GM23338 (cell line): ENCODE measurements around the gene CDH12.

ENCODE experiments used
- CREB1 ChIP-seq: fragments of 250-450 bp; sonication (Bioruptor Pico); IDR thresholded peaks from 2 replicates; pipeline ENCODE4 v1.5.0; 2020; ENCODE audit warnings: low read depth, mild to moderate bottlenecking, moderate library complexity
- EZH2phosphoT487 ChIP-seq: fragments of 200-600 bp; sonication (generic); IDR thresholded peaks from one replicate; pipeline ENCODE4 v1.8.1; 2018; ENCODE audit warnings: antibody characterized with exemption; ENCODE audit not compliant: unreplicated experiment
- POLR2AphosphoS5 ChIP-seq: IDR thresholded peaks from 2 replicates; pipeline ENCODE4 v1.6.1; 2016; ENCODE audit warnings: antibody characterized with exemption, low read depth
- STAT1 ChIP-seq: IDR thresholded peaks from one replicate; pipeline ENCODE4 v1.6.1; 2016; ENCODE audit warnings: antibody characterized with exemption; ENCODE audit not compliant: unreplicated experiment
- TF ChIP-seq, protein P1 (sequence below), 2 experiments: fragments of 200-600 bp in 1 of 2; sonication (generic) in 1 of 2; conservative IDR thresholded peaks; 2 replicates each; pipeline versions ENCODE4 v1.5.1 to v1.6.1; 2016 to 2017; ENCODE audit warnings: antibody characterized with exemption in 2 of 2, low read depth in 2 of 2, mild to moderate bottlenecking in 2 of 2, moderate library complexity in 1 of 2

DNA sequence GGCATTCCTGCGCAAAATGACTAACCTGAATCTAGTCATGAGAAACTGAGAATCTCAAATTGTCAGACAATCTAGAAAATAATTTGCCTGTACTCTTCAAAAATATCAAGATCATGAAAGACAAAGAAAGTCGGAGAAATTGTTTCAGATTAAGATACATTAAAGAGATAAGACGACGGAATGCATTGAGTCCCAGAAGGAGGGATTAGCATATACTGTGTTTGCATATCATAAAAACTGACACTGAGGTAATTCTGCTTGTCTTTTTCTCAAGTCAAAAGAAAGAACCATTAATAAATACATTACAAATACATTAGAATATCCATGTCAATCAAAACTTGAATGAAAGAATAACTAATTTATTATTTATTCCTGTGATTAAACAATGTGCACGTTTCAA is 88.4 kb downstream of the CDH12 start:
- TF ChIP-seq POLR2AphosphoS5 (no peak), CREB1 (CRISPR knock-in tag) (no peak), STAT1 (no peak), EZH2phosphoT487 (no peak)
- TF ChIP-seq, protein P1, sequence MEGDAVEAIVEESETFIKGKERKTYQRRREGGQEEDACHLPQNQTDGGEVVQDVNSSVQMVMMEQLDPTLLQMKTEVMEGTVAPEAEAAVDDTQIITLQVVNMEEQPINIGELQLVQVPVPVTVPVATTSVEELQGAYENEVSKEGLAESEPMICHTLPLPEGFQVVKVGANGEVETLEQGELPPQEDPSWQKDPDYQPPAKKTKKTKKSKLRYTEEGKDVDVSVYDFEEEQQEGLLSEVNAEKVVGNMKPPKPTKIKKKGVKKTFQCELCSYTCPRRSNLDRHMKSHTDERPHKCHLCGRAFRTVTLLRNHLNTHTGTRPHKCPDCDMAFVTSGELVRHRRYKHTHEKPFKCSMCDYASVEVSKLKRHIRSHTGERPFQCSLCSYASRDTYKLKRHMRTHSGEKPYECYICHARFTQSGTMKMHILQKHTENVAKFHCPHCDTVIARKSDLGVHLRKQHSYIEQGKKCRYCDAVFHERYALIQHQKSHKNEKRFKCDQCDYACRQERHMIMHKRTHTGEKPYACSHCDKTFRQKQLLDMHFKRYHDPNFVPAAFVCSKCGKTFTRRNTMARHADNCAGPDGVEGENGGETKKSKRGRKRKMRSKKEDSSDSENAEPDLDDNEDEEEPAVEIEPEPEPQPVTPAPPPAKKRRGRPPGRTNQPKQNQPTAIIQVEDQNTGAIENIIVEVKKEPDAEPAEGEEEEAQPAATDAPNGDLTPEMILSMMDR (conservative IDR thresholded peaks at IDR 0.05; ENCODE audit: low read depth in 2 of 2): no peak
